Keratinocyte (primary cell): Measurements from ENCODE around the gene TMEM208. TPM values are rescaled to one million over a fixed set of nuclear protein-coding genes. Genes with fewer than 3 reads are reported as not detected.
A peak's percentile ranks its signal among the peaks of the same experiment; 100 is the strongest.

ENCODE experiments used
- DNase-seq: peaks from one replicate; pipeline ENCODE4 v3.0.0-alpha.2; 2011; ENCODE audit warnings: low read depth, missing footprints, low spot score
- FAIRE-seq: peaks from 2 replicates; lab custom pipeline; 2011; peaks lifted over from hg19 to GRCh38; lab: Jason Lieb, UNC
- H2AFZ ChIP-seq: 2 replicates; pipeline ENCODE4 v1.6.0; 2012; ENCODE audit warnings: low read length, control low read depth, inconsistent platforms; ENCODE audit not compliant: control insufficient read depth
- H3K27ac ChIP-seq: 2 replicates; pipeline ENCODE4 v1.5.1; 2011; ENCODE audit warnings: low read length; ENCODE audit not compliant: control insufficient read depth, insufficient read depth
- H3K27me3 ChIP-seq: 3 replicates; pipeline ENCODE4 v1.6.0; 2011; ENCODE audit warnings: low read length; ENCODE audit not compliant: control insufficient read depth, insufficient read depth; ENCODE audit errors: extremely low read depth
- H3K36me3 ChIP-seq, 2 experiments: 2 replicates in 1 of 2; 3 replicates in 1 of 2; pipeline ENCODE4 v1.5.1; 2011; ENCODE audit warnings: low read length in 2 of 2, mild to moderate bottlenecking in 1 of 2; ENCODE audit not compliant: control insufficient read depth in 2 of 2, insufficient read depth in 2 of 2; ENCODE audit errors: extremely low read depth in 1 of 2
- H3K4me1 ChIP-seq: 3 replicates; pipeline ENCODE4 v1.5.1; 2011; ENCODE audit warnings: low read length; ENCODE audit not compliant: control insufficient read depth, insufficient read depth; ENCODE audit errors: extremely low read depth
- H3K4me2 ChIP-seq: 3 replicates; pipeline ENCODE4 v1.6.0; 2011; ENCODE audit warnings: low read depth, low read length; ENCODE audit not compliant: control insufficient read depth, insufficient read depth; ENCODE audit errors: extremely low read depth
- H3K4me3 ChIP-seq, 3 experiments: fragments of 200-600 bp in 1 of 3; sonication (generic) in 1 of 3; 2 replicates in 2 of 3; 3 replicates in 1 of 3; pipeline ENCODE4 v1.5.1; 2011 to 2016; ENCODE audit warnings: low read length in 3 of 3, mild to moderate bottlenecking in 3 of 3, control low read depth in 2 of 3, inconsistent platforms in 1 of 3, low read depth in 1 of 3, mixed read lengths in 1 of 3, mixed run types in 1 of 3, moderate library complexity in 1 of 3; ENCODE audit not compliant: control insufficient read depth in 2 of 3, insufficient read depth in 2 of 3; ENCODE audit errors: extremely low read depth in 1 of 3
- H3K79me2 ChIP-seq: 2 replicates; pipeline ENCODE4 v1.6.0; 2012; ENCODE audit warnings: low read length; ENCODE audit not compliant: control insufficient read depth, insufficient read depth
- H3K9ac ChIP-seq: 3 replicates; pipeline ENCODE4 v1.6.0; 2011; ENCODE audit warnings: low read length; ENCODE audit not compliant: control insufficient read depth, insufficient read depth; ENCODE audit errors: extremely low read depth
- H3K9me1 ChIP-seq: 3 replicates; pipeline ENCODE4 v1.6.0; 2011; ENCODE audit warnings: low read length; ENCODE audit not compliant: control insufficient read depth, insufficient read depth; ENCODE audit errors: extremely low read depth
- H3K9me3 ChIP-seq: 2 replicates; pipeline ENCODE4 v1.5.1; 2012; ENCODE audit warnings: low read depth, low read length; ENCODE audit not compliant: control insufficient read depth
- H4K20me1 ChIP-seq: 3 replicates; pipeline ENCODE4 v1.6.0; 2011; ENCODE audit warnings: low read length; ENCODE audit not compliant: control insufficient read depth, insufficient read depth; ENCODE audit errors: extremely low read depth
- EZH2 ChIP-seq: IDR thresholded peaks from one replicate; pipeline ENCODE4 v1.6.1; 2012; ENCODE audit warnings: inconsistent platforms, mild to moderate bottlenecking, low read length, moderate library complexity
- dilution Hi-C: fragments of 300-500 bp; cut with MboI; formaldehyde crosslinking; loops from one replicate; pipeline ENCODE4 v1.7.0; 2020; ENCODE audit warnings: low sequenced_read_pairs; ENCODE audit not compliant: extremely low pct_ligation_motif_present
- polyA plus RNA-seq, 5 experiments: library from polyadenylated mRNA; depleted of rRNA in 3 of 5; stranded (reverse) in 3 of 5; stranded (forward) in 1 of 5; unstranded in 1 of 5; fragments of >200 nt; gene quantifications; 1 replicate in 1 of 5; 2 replicates in 3 of 5; 3 replicates in 1 of 5; pipeline versions ENCODE4 v1.2.1 to v1.2.3, GENCODE V29; 2011 to 2012; ENCODE audit warnings: missing spikeins in 2 of 5, low read depth in 1 of 5, low replicate concordance in 1 of 5
- TF ChIP-seq, protein P1 (sequence below), 3 experiments: IDR thresholded peaks in 1 of 3; conservative IDR thresholded peaks in 1 of 3; optimal IDR thresholded peaks in 1 of 3; 2 replicates in 2 of 3; 3 replicates in 1 of 3; pipeline versions ENCODE3 to v1.5.1; 2011; ENCODE audit warnings: low read length in 3 of 3, mild to moderate bottlenecking in 3 of 3, moderate library complexity in 2 of 3, control low read depth in 1 of 3, inconsistent platforms in 1 of 3; ENCODE audit not compliant: insufficient read depth in 2 of 3; ENCODE audit errors: extremely low read depth in 1 of 3

The TMEM208 gene
- polyA plus RNA-seq, 1 donor (not counting 4 experiments of a cell fraction or from before 2014, with no cell fraction given) = 44.9 TPM

DNA sequence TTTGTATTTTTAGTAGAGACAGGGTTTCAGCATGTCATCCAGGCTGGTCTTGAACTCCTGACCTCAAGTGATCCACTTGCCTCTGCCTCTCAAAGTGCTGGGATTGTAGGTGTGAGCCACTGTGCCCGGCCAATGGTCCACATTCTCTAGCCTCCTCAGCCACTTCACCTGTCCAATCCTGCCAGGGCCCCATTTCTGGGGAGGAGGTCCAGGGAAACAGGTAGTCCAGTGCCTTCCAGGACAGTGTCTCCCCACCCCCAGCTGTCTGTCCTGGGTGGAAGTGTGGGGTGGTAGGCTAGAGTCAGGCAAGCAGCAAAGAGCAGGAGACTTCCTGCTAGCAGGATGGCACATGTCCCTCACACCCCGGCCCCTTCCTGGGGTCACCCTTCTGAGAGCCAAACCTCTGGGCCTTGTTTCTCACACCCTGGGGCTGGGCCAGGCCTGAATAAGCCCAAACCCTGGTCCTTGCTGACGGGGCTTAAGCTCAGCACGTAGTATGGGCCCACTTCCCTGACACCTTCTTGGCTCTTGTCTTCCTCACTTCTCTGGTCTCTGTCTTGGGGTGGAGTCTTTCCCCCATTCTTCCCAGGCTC is 15.3 kb downstream of the TMEM208 start:
- TF ChIP-seq, protein P1, sequence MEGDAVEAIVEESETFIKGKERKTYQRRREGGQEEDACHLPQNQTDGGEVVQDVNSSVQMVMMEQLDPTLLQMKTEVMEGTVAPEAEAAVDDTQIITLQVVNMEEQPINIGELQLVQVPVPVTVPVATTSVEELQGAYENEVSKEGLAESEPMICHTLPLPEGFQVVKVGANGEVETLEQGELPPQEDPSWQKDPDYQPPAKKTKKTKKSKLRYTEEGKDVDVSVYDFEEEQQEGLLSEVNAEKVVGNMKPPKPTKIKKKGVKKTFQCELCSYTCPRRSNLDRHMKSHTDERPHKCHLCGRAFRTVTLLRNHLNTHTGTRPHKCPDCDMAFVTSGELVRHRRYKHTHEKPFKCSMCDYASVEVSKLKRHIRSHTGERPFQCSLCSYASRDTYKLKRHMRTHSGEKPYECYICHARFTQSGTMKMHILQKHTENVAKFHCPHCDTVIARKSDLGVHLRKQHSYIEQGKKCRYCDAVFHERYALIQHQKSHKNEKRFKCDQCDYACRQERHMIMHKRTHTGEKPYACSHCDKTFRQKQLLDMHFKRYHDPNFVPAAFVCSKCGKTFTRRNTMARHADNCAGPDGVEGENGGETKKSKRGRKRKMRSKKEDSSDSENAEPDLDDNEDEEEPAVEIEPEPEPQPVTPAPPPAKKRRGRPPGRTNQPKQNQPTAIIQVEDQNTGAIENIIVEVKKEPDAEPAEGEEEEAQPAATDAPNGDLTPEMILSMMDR (optimal IDR thresholded peaks at IDR 0.05 in 1 of 3, IDR thresholded peaks at IDR 0.05 in 1 of 3, conservative IDR thresholded peaks at IDR 0.05 in 1 of 3; ENCODE audit: extremely low read depth in 1 of 3, insufficient read depth in 2 of 3, low read length in 3 of 3) = no peak
- no peak for TF ChIP-seq EZH2
- dilution Hi-C loops = no loop called here
- peaks cover 59% of the 10 kb centered on the region for H3K4me1 ChIP-seq

DNA sequence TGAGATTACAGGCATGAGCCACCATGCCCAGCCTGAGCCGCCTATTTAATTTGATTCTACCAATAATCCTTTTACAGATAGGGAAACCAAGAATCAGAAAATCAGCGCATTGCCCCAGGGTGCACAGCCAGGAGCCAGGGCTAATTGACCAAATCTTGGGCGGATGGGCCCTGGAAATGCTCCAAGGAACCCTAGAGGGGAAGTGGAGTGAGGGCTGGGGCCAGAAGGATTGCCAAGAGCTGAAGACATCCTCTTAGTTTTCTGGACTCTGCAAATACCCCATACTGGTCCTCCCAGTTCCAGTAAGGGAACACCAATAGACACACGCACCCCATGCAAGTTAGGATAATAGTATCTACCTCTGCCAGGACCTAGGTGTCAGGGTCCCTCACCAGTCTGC is 16.6 kb downstream of the TMEM208 start:
- H2AFZ ChIP-seq = no peak overlapping the region
- peaks cover 3 to 14% of the 10 kb centered on the region in 2 experiments for H3K36me3 ChIP-seq
- dilution Hi-C loops = no loop called here
- peak overlapping the region; percentile 45 for H3K27ac ChIP-seq
- DNase-seq (no peak), FAIRE-seq (no peak)
- H3K4me1 ChIP-seq = peaks cover 68% of the 10 kb centered on the region
- H3K9ac ChIP-seq = no peak overlapping the region
- no peak overlapping the region for H3K4me3 ChIP-seq
- peaks cover 22% of the 10 kb centered on the region for H3K79me2 ChIP-seq
- H4K20me1 ChIP-seq = no peaks in the 10 kb centered on the region
- H3K4me2 ChIP-seq = peak overlapping the region; percentile 85
- no peaks in the 10 kb centered on the region for H3K27me3 ChIP-seq
- no peaks in the 10 kb centered on the region for H3K9me3 ChIP-seq
- peaks cover 2% of the 10 kb centered on the region for H3K9me1 ChIP-seq
- TF ChIP-seq, protein P1 (optimal IDR thresholded peaks at IDR 0.05 in 1 of 3, IDR thresholded peaks at IDR 0.05 in 1 of 3, conservative IDR thresholded peaks at IDR 0.05 in 1 of 3; ENCODE audit: extremely low read depth in 1 of 3, insufficient read depth in 2 of 3, low read length in 3 of 3) = no peak
- no peak for TF ChIP-seq EZH2

More for the DNA sequence above, 15.3 kb downstream of the TMEM208 start:
- H3K9me3 ChIP-seq = no peaks in the 10 kb centered on the region
- no peak overlapping the region for H3K9ac ChIP-seq
- H4K20me1 ChIP-seq = no peaks in the 10 kb centered on the region
- DNase-seq (no peak), FAIRE-seq (no peak)
- peak overlapping the region; percentile 91 for H3K27ac ChIP-seq
- no peak overlapping the region for H3K4me3 ChIP-seq
- no peak overlapping the region for H2AFZ ChIP-seq
- peak overlapping the region; percentile 79 for H3K4me2 ChIP-seq
- peaks cover 2% of the 10 kb centered on the region for H3K9me1 ChIP-seq
- H3K27me3 ChIP-seq = no peaks in the 10 kb centered on the region
- peaks cover 22% of the 10 kb centered on the region for H3K79me2 ChIP-seq
- peaks cover 11 to 18% of the 10 kb centered on the region in 2 experiments for H3K36me3 ChIP-seq
